ENCODE measurements around the gene VCAN. TPM values are rescaled to one million over a fixed set of nuclear protein-coding genes. Genes with fewer than 3 reads are reported as not detected.

Gene VCAN
- total and polyA plus RNA-seq, 2 of the 8 experiments (the other 6 are each of a cell fraction or from before 2014, with no cell fraction given), result 146 to 404 TPM

- TF ChIP-seq CHD7 (IDR thresholded peaks at IDR 0.05; ENCODE audit: insufficient replicate concordance, low read length) (no peak), YY1 (IDR thresholded peaks at IDR 0.05; ENCODE audit: low read depth, low read length) (no peak), CREB1 (IDR thresholded peaks at IDR 0.05) (no peak), SP4 (IDR thresholded peaks at IDR 0.05; ENCODE audit: low read length) (no peak), ASH2L (IDR thresholded peaks at IDR 0.05; ENCODE audit: low read length) (no peak), JUND (IDR thresholded peaks at IDR 0.05; ENCODE audit: low read length) (no peak)
- TF ChIP-seq, protein P1, sequence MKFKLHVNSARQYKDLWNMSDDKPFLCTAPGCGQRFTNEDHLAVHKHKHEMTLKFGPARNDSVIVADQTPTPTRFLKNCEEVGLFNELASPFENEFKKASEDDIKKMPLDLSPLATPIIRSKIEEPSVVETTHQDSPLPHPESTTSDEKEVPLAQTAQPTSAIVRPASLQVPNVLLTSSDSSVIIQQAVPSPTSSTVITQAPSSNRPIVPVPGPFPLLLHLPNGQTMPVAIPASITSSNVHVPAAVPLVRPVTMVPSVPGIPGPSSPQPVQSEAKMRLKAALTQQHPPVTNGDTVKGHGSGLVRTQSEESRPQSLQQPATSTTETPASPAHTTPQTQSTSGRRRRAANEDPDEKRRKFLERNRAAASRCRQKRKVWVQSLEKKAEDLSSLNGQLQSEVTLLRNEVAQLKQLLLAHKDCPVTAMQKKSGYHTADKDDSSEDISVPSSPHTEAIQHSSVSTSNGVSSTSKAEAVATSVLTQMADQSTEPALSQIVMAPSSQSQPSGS (IDR thresholded peaks at IDR 0.05; ENCODE audit: low read length), result no peak
Observed at GRCh38 chr5:83586874-83587776, 115.6 kb downstream of the VCAN start (continued).

Measured in H1 (cell line).